Kidney (tissue), 14 donors: Measurements from ENCODE around the gene CLASP1. TPM values are rescaled to one million over a fixed set of nuclear protein-coding genes. Genes with fewer than 3 reads are reported as not detected.

ENCODE experiments used
- DNase-seq, 5 donors: peaks; one replicate each; pipeline ENCODE4 v3.0.0-alpha.2; 2013 to 2020
- FAIRE-seq: peaks from 2 replicates; lab custom pipeline; 2012; peaks lifted over from hg19 to GRCh38; lab: Jason Lieb, UNC
- H3K27ac ChIP-seq, 2 donors: one replicate each; pipeline ENCODE4 v1.7.0; 2013; ENCODE audit warnings: low read depth in 2 of 2, low read length in 2 of 2, inconsistent platforms in 1 of 2
- H3K27me3 ChIP-seq: one replicate; pipeline ENCODE4 v1.7.1; 2013; ENCODE audit warnings: low read length, inconsistent platforms; ENCODE audit not compliant: control insufficient read depth, insufficient read depth
- H3K36me3 ChIP-seq, 3 donors: one replicate each; pipeline versions ENCODE4 v1.7.0 to v1.7.1; 2013; ENCODE audit warnings: low read length in 3 of 3, control low read depth in 1 of 3, inconsistent platforms in 1 of 3; ENCODE audit not compliant: insufficient read depth in 3 of 3, control insufficient read depth in 2 of 3
- H3K4me1 ChIP-seq, 3 donors: one replicate each; pipeline versions ENCODE4 v1.7.0 to v1.7.1; 2013; ENCODE audit warnings: low read length in 3 of 3, inconsistent platforms in 1 of 3, low read depth in 1 of 3; ENCODE audit not compliant: control insufficient read depth in 2 of 3, insufficient read depth in 2 of 3
- H3K4me3 ChIP-seq, 3 donors: one replicate each; pipeline versions ENCODE4 v1.7.0 to v1.8.1; 2013; ENCODE audit warnings: low read length in 3 of 3, control low read depth in 1 of 3, inconsistent platforms in 1 of 3
- H3K9ac ChIP-seq, 3 donors: one replicate each; pipeline versions ENCODE4 v1.7.0 to v1.7.1; 2013; ENCODE audit warnings: low read length in 3 of 3, control low read depth in 1 of 3, inconsistent platforms in 1 of 3
- H3K9me3 ChIP-seq, 3 donors: one replicate each; pipeline versions ENCODE4 v1.7.0 to v1.7.1; 2013; ENCODE audit warnings: low read length in 3 of 3, control low read depth in 1 of 3, inconsistent platforms in 1 of 3; ENCODE audit not compliant: control insufficient read depth in 2 of 3, insufficient read depth in 1 of 3
- CTCF ChIP-seq: IDR thresholded peaks from 3 replicates; pipeline ENCODE4 v1.5.1; 2012; ENCODE audit warnings: mild to moderate bottlenecking, moderate library complexity, borderline replicate concordance; ENCODE audit not compliant: insufficient read depth; ENCODE audit errors: extremely low read depth
- intact Hi-C: fragments of 100-400 bp; cut with DNase I; formaldehyde crosslinking; loops from one replicate; pipeline ENCODE4 v1.11.1; 2022
- polyA plus RNA-seq: library from polyadenylated mRNA; stranded (reverse); fragments of 350-450 nt; fragmentation: Illumina TruSeq; extraction: RNeasy Lipid Tissue Mini Kit (QIAGEN cat#74804); gene quantifications from one replicate; pipeline ENCODE4 v1.2.3, GENCODE V29; 2014; ENCODE audit warnings: low read depth, low replicate concordance; ENCODE audit not compliant: insufficient read depth
- total RNA-seq: library from RNA; stranded (reverse); fragmentation: NEBNext Ultra II Directional; extraction: Animal tissue kit (Norgen Biotek cat#: 25700); gene quantifications from one replicate; pipeline ENCODE4 v1.2.1, GENCODE V29; 2021
- donor health status: control.
- donor health status: control.
- donor health status: control.
- donor health status: control.
- donor health status: control.
- donor health status: DM: yes; HTN: yes; CAD: no.
- donor health status: Normal renal cell carcinoma (clear cell type).

The CLASP1 gene
- total and polyA plus RNA-seq, 2 donors from 2014 or later: 6.8 to 71.5 TPM

GRCh38 chr2:121367246-121367900 lies 281.9 kb downstream of the CLASP1 start:
- no peak for TF ChIP-seq CTCF
- FAIRE-seq: no peak
- Histone ChIP-seq H3K9me3 (no peaks in the 10 kb centered on the region), H3K4me3 (no peak overlapping the region), H3K27ac (no peak overlapping the region), H3K27me3 (no peaks in the 10 kb centered on the region), H3K4me1 (peaks cover 0 to 3% (median 0%) of the 10 kb centered on the region in 3 donors), H3K36me3 (peaks cover 13 to 29% (median 24%) of the 10 kb centered on the region in 3 donors), H3K9ac (no peak overlapping the region)
- DNase-seq: no peak
- intact Hi-C loops: no loop called here

- FAIRE-seq: no peak
- Histone ChIP-seq H3K27me3 (no peaks in the 10 kb centered on the region), H3K36me3 (peaks cover 13 to 35% (median 33%) of the 10 kb centered on the region in 3 donors), H3K9me3 (no peaks in the 10 kb centered on the region), H3K27ac (no peak overlapping the region), H3K4me1 (peaks cover 0 to 3% (median 0%) of the 10 kb centered on the region in 3 donors), H3K9ac (no peak overlapping the region), H3K4me3 (no peak overlapping the region)
- intact Hi-C loops: no loop called here
- TF ChIP-seq CTCF: no peak
- no peak for DNase-seq
Observed at GRCh38 chr2:121366040-121366439, 283.2 kb downstream of the CLASP1 start.

GRCh38 chr2:121365061-121365460 lies 284.2 kb downstream of the CLASP1 start:
- H3K36me3 ChIP-seq: peaks cover 13 to 35% (median 33%) of the 10 kb centered on the region in 3 donors
- no peak for DNase-seq
- H3K9me3 ChIP-seq: no peaks in the 10 kb centered on the region
- no peak for TF ChIP-seq CTCF
- FAIRE-seq: no peak
- no peak overlapping the region for H3K4me3 ChIP-seq
- H3K27me3 ChIP-seq: no peaks in the 10 kb centered on the region
- intact Hi-C loops: no loop called here
- H3K9ac ChIP-seq: no peak overlapping the region
- no peak overlapping the region for H3K27ac ChIP-seq
- peaks cover 0 to 6% (median 3%) of the 10 kb centered on the region in 3 donors for H3K4me1 ChIP-seq
